Testis (tissue), 2 donors: ENCODE measurements around the gene GJA1.

Experiments used
- POLR2A ChIP-seq: fragments of 450-650 bp; IDR thresholded peaks from one replicate; pipeline ENCODE4 v1.6.1; 2017; ENCODE audit warnings: antibody characterized with exemption, mild to moderate bottlenecking, moderate library complexity
- TF ChIP-seq, protein P1 (sequence below), 3 experiments: fragments of 450-650 bp in 2 of 3; fragments of 200-600 bp in 1 of 3; sonication (generic) in 1 of 3; IDR thresholded peaks; one replicate each; pipeline ENCODE4 v1.5.1; 2016 to 2019; ENCODE audit warnings: antibody characterized with exemption in 3 of 3, mild to moderate bottlenecking in 2 of 3, moderate library complexity in 1 of 3

DNA sequence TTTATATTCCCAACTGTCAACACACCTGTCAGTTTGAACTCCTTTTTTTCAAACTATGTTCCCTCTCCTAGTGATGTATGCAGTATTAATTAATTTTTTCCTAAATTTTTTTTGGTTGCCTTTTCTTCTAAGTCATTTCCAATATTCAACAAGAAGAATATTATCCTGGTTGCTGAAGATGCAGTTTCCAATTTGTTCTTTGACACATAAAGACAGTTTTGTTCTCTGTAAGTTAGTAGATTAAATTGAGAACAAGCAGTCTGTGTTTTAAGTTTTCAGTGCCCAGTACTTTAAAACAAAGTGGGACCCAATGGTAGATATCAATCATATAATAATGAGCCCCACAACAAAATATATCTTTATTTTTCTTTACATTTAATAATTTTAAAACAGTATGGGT, 47.3 kb downstream of the GJA1 start:
- TF ChIP-seq, protein P1, sequence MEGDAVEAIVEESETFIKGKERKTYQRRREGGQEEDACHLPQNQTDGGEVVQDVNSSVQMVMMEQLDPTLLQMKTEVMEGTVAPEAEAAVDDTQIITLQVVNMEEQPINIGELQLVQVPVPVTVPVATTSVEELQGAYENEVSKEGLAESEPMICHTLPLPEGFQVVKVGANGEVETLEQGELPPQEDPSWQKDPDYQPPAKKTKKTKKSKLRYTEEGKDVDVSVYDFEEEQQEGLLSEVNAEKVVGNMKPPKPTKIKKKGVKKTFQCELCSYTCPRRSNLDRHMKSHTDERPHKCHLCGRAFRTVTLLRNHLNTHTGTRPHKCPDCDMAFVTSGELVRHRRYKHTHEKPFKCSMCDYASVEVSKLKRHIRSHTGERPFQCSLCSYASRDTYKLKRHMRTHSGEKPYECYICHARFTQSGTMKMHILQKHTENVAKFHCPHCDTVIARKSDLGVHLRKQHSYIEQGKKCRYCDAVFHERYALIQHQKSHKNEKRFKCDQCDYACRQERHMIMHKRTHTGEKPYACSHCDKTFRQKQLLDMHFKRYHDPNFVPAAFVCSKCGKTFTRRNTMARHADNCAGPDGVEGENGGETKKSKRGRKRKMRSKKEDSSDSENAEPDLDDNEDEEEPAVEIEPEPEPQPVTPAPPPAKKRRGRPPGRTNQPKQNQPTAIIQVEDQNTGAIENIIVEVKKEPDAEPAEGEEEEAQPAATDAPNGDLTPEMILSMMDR (IDR thresholded peaks at IDR 0.05): no peak
- TF ChIP-seq POLR2A: no peak
